Gastrocnemius medialis (tissue), 4 donors: ENCODE data around the gene PSMB8. TPM values are rescaled to one million over a fixed set of nuclear protein-coding genes. Genes with fewer than 3 reads are reported as not detected.

Experiments used
- ATAC-seq, 2 donors: fragments of 150-250 bp; one replicate each; pipeline ENCODE4 v1.9.1; 2016
- DNase-seq, 2 donors: peaks; one replicate each; pipeline ENCODE4 v3.0.0-alpha.2; 2019
- H3K27ac ChIP-seq, 4 donors: fragments of 200-600 bp; sonication (generic); 1 replicate in 1 of 4; 2 replicates in 3 of 4; pipeline ENCODE4 v1.5.1; 2016 to 2018; ENCODE audit warnings: mild to moderate bottlenecking in 2 of 4, moderate library complexity in 1 of 4
- H3K27me3 ChIP-seq, 3 donors: fragments of 200-600 bp; sonication (generic) in 2 of 3; 1 replicate in 1 of 3; 2 replicates in 2 of 3; pipeline versions ENCODE4 v1.5.1 to v1.6.0; 2016 to 2019; ENCODE audit warnings: mild to moderate bottlenecking in 1 of 3, moderate library complexity in 1 of 3
- H3K36me3 ChIP-seq, 2 donors: fragments of 200-600 bp; sonication (generic) in 1 of 2; one replicate each; pipeline ENCODE4 v1.5.1; 2017 to 2018
- H3K4me1 ChIP-seq, 2 donors: fragments of 200-600 bp; sonication (generic) in 1 of 2; one replicate each; pipeline ENCODE4 v1.5.1; 2016 to 2017; ENCODE audit warnings: mild to moderate bottlenecking in 2 of 2
- H3K4me3 ChIP-seq, 4 donors: fragments of 200-600 bp; sonication (generic) in 3 of 4; 1 replicate in 1 of 4; 2 replicates in 3 of 4; pipeline ENCODE4 v1.5.1; 2016 to 2019; ENCODE audit warnings: mild to moderate bottlenecking in 2 of 4
- H3K9me3 ChIP-seq, 3 donors: fragments of 200-600 bp; sonication (generic) in 2 of 3; 1 replicate in 1 of 3; 2 replicates in 2 of 3; pipeline ENCODE4 v1.5.1; 2016 to 2019
- CTCF ChIP-seq, 5 experiments: fragments of 450-650 bp in 3 of 5; fragments of 200-600 bp in 2 of 5; sonication (generic) in 2 of 5; IDR thresholded peaks in 4 of 5; conservative IDR thresholded peaks in 1 of 5; 1 replicate in 4 of 5; 2 replicates in 1 of 5; pipeline ENCODE4 v1.5.1; 2016 to 2019; ENCODE audit warnings: antibody characterized with exemption in 5 of 5, mild to moderate bottlenecking in 3 of 5, moderate library complexity in 3 of 5
- POLR2A ChIP-seq, 2 donors: fragments of 450-650 bp; IDR thresholded peaks; one replicate each; pipeline ENCODE4 v1.6.1; 2017; ENCODE audit warnings: antibody characterized with exemption in 2 of 2, mild to moderate bottlenecking in 2 of 2, moderate library complexity in 2 of 2
- in situ Hi-C, 4 donors: fragments of 200-750 bp; cut with MboI; loops; one replicate each; pipeline versions ENCODE4 v1.15.0 to v1.8.0; 2017; ENCODE audit warnings: low sequenced_read_pairs in 4 of 4
- intact Hi-C: fragments of 100-400 bp; cut with DNase I; formaldehyde crosslinking; loops from one replicate; pipeline ENCODE4 v1.15.1; 2023; ENCODE audit warnings: low total_unique reads
- total RNA-seq, 4 donors: library from RNA; depleted of rRNA; stranded (reverse); fragments of >200 nt; gene quantifications; one replicate each; pipeline versions ENCODE4 v1.1.0 to v1.2.3, GENCODE V29; 2016

PSMB8 gene
- total RNA-seq, 4 donors from 2014 or later, result 7.0 to 20.2 (median 9.2) TPM

- no peak overlapping the region for H3K27ac ChIP-seq
- in situ Hi-C loops, result no loop called here
- H3K27me3 ChIP-seq, result no peaks in the 10 kb centered on the region
- H3K9me3 ChIP-seq, result no peaks in the 10 kb centered on the region
- DNase-seq, result no peak
- no peak for ATAC-seq
- intact Hi-C loops, result no loop called here
- H3K4me3 ChIP-seq, result no peak overlapping the region
- H3K4me1 ChIP-seq, result peaks cover 7% of the 10 kb centered on the region in 2 donors
- no peak for TF ChIP-seq POLR2A (IDR thresholded peaks at IDR 0.05)
- TF ChIP-seq CTCF (IDR thresholded peaks at IDR 0.05 in 4 of 5, conservative IDR thresholded peaks at IDR 0.05 in 1 of 5), result no peak
- H3K36me3 ChIP-seq, result peaks cover 0 to 6% of the 10 kb centered on the region in 2 donors
Observed at GRCh38 chr6:32835167-32835893, 8.5 kb downstream of the PSMB8 start.

- no peak overlapping the region for H3K27ac ChIP-seq
- peaks cover 7% of the 10 kb centered on the region in 2 donors for H3K4me1 ChIP-seq
- in situ Hi-C loops (loop anchor here in 1 of 4 donors (5.0 kb wide), 1 partner anchor 39 kb away; no protein-coding TSS in a partner anchor), intact Hi-C loops (no loop called here)
- H3K36me3 ChIP-seq, result peaks cover 0 to 23% of the 10 kb centered on the region in 2 donors
- no peak overlapping the region for H3K4me3 ChIP-seq
- no peaks in the 10 kb centered on the region for H3K27me3 ChIP-seq
- TF ChIP-seq CTCF (IDR thresholded peaks at IDR 0.05 in 4 of 5, conservative IDR thresholded peaks at IDR 0.05 in 1 of 5) (no peak), POLR2A (IDR thresholded peaks at IDR 0.05) (no peak)
- ATAC-seq (no peak), DNase-seq (no peak)
- H3K9me3 ChIP-seq, result no peaks in the 10 kb centered on the region
Observed at GRCh38 chr6:32833664-32834063, 10.2 kb downstream of the PSMB8 start.

GRCh38 chr6:32832535-32832934, 11.3 kb downstream of the PSMB8 start:
- intact Hi-C loops (no loop called here), in situ Hi-C loops (loop anchor here in 1 of 4 donors (5.0 kb wide), 1 partner anchor 40 kb away; no protein-coding TSS in a partner anchor)
- no peak overlapping the region for H3K27ac ChIP-seq
- peaks cover 0 to 24% of the 10 kb centered on the region in 2 donors for H3K36me3 ChIP-seq
- no peaks in the 10 kb centered on the region for H3K9me3 ChIP-seq
- DNase-seq, result no peak
- TF ChIP-seq CTCF (IDR thresholded peaks at IDR 0.05 in 4 of 5, conservative IDR thresholded peaks at IDR 0.05 in 1 of 5) (no peak), POLR2A (IDR thresholded peaks at IDR 0.05) (no peak)
- no peaks in the 10 kb centered on the region for H3K27me3 ChIP-seq
- no peak for ATAC-seq
- no peak overlapping the region for H3K4me3 ChIP-seq
- H3K4me1 ChIP-seq, result peaks cover 3 to 4% of the 10 kb centered on the region in 2 donors

- Histone ChIP-seq H3K4me3 (no peak overlapping the region), H3K27me3 (no peaks in the 10 kb centered on the region), H3K4me1 (no peaks in the 10 kb centered on the region), H3K27ac (no peak overlapping the region), H3K36me3 (peaks cover 0 to 24% of the 10 kb centered on the region in 2 donors), H3K9me3 (no peaks in the 10 kb centered on the region)
- TF ChIP-seq POLR2A (IDR thresholded peaks at IDR 0.05) (no peak), CTCF (IDR thresholded peaks at IDR 0.05 in 4 of 5, conservative IDR thresholded peaks at IDR 0.05 in 1 of 5) (no peak)
- ATAC-seq, result no peak
- intact Hi-C loops (no loop called here), in situ Hi-C loops (loop anchor here in 1 of 4 donors (5.0 kb wide), 1 partner anchor 41 kb away; no protein-coding TSS in a partner anchor)
- no peak for DNase-seq
Observed at GRCh38 chr6:32830936-32831335, 12.9 kb downstream of the PSMB8 start.
